ENCODE data around the gene PFDN5.
A peak's percentile ranks its signal among the peaks of the same experiment; 100 is the strongest.

PFDN5 gene

GRCh38 chr12:53295070-53295890 lies at the start of gene PFDN5:
TSS of gene PFDN5 (plus strand) at chr12:53295542. CDS start at chr12:53295568, 26 bp downstream.
- DNase-seq: peak; percentile 90

- DNase-seq: peak; percentile 85
These were observed 43.6 kb upstream of the PFDN5 start for GRCh38 chr12:53251477-53252348.

- no peak for DNase-seq
These were observed 42.9 kb upstream of the PFDN5 start for GRCh38 chr12:53252349-53252916.

GRCh38 chr12:53253298-53253697 lies 42.0 kb upstream of the PFDN5 start:
- DNase-seq: no peak

GRCh38 chr12:53254816-53255545 lies 40.4 kb upstream of the PFDN5 start:
- DNase-seq: peak; percentile 7

GRCh38 chr12:53255996-53256395 lies 39.3 kb upstream of the PFDN5 start:
- DNase-seq: no peak

GRCh38 chr12:53258541-53259539 lies 36.5 kb upstream of the PFDN5 start:
- DNase-seq: no peak

- no peak for DNase-seq
These were observed 35.5 kb upstream of the PFDN5 start for GRCh38 chr12:53259891-53260290.

GRCh38 chr12:53265783-53266182 lies 29.6 kb upstream of the PFDN5 start:
- no peak for DNase-seq

- DNase-seq: peak; percentile 38
These were observed 27.9 kb upstream of the PFDN5 start for GRCh38 chr12:53267306-53267998.

GRCh38 chr12:53267999-53268629 lies 27.2 kb upstream of the PFDN5 start, which contains the start of gene ESPL1:
TSS of gene ESPL1 (plus strand) at chr12:53268299. CDS start at chr12:53268767, 468 bp downstream.
- peak; percentile 84 for DNase-seq

- DNase-seq: no peak
These were observed 26.4 kb upstream of the PFDN5 start for GRCh38 chr12:53268630-53269562.

GRCh38 chr12:53274445-53274844 lies 20.9 kb upstream of the PFDN5 start:
- no peak for DNase-seq

- no peak for DNase-seq
These were observed 18.8 kb upstream of the PFDN5 start for GRCh38 chr12:53276511-53276910.

GRCh38 chr12:53277981-53278380 lies 17.4 kb upstream of the PFDN5 start:
- DNase-seq: no peak

GRCh38 chr12:53279283-53279869 lies 16.0 kb upstream of the PFDN5 start:
- DNase-seq: no peak

- no peak for DNase-seq
These were observed 15.3 kb upstream of the PFDN5 start for GRCh38 chr12:53279888-53280498.

- no peak for DNase-seq
These were observed 8.9 kb upstream of the PFDN5 start for GRCh38 chr12:53286448-53286847.

Data from CD4-positive, alpha-beta T cell treated with Interleukin-17A for 4 hours (primary cell).